ENCODE measurements around the gene PHF10. TPM values are rescaled to one million over a fixed set of nuclear protein-coding genes. Genes with fewer than 3 reads are reported as not detected.

The PHF10 gene
- total RNA-seq, 1 donor from 2014 or later = 72.0 TPM

Other genes with a start within 250 kb of the PHF10 start
- gene WDR27, start 22.5 kb downstream of the PHF10 start, total RNA-seq (ENCODE audit: insufficient read depth, low replicate concordance) = 19.0 TPM
- gene C6orf120, start 22.4 kb downstream of the PHF10 start, total RNA-seq (ENCODE audit: insufficient read depth, low replicate concordance) = 44.3 TPM
- 13.0 TPM for gene DYNLT2, start 27.1 kb upstream of the PHF10 start, total RNA-seq (ENCODE audit: insufficient read depth, low replicate concordance)
- 9.6 TPM for gene ERMARD, start 27.1 kb upstream of the PHF10 start, total RNA-seq (ENCODE audit: insufficient read depth, low replicate concordance)